ENCODE data around the gene TM4SF1.

DNA sequence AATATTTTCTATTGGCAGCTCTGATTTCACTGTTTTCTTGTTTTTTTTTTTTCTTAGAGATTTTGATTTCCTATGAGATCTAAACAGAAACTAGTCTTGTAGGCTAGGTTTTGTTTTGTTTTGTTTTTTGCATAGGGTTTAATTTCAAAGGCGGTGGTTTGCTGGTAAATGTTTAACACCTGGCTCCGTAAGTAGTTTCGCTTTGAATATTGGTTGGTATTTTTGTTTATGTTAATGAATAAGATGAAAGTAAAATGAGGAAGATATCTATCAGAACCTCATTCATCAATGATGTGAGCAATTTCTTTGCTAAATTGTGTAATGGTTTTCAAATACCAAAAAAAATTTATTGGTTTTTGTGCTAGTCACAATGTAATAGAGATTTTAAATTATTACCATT, 39.7 kb upstream of the TM4SF1 start:
- TF ChIP-seq CTCF (IDR thresholded peaks at IDR 0.05) (no peak), POLR2AphosphoS5 (IDR thresholded peaks at IDR 0.05) (no peak), POLR2A (IDR thresholded peaks at IDR 0.05) (no peak), EP300 (IDR thresholded peaks at IDR 0.05) (no peak)

Data from suprapubic skin (tissue), 4 donors.